ENCODE measurements around the gene NVL.

The NVL gene

DNA sequence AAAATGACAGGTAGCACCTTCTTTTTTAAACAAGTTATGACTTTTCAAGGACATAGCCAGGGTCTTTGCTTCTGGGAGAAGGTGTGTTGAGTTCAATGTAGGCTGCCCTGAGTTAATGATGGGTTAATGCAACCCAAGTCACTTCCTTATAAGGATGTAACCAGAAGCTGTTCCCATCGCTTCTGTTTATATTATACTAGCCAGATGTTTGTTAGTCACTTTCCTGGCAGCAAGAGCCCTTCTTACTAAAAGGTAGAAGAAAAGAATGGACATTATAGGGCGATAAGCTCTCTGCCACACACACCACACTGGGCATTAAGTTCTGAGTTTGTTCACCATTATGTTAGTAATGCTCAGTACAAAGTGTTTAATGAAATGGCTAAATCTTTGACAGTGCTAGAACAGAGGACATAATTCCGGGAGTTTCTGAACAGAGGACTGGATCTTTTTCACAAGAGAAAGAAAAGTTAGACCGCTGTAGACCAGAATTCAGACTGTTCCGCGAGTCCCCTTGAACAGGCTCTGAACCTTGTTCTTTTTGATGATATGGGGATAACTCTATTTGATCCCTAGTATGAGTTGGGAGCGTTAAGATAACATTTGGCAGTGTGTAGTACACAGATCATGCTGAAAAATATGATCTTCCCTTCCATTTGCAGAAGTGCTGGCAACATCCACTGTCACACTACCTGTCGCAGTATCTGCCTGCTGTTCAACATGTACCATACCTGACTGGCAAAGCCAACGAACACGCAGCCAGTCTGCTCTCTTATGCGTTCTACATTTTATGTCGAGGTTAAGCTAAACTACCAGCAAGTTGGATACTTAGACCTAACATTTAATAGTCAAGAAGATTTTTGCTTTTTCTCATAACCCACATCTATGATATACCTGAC lies 105.9 kb downstream of the NVL start:
- TF ChIP-seq, protein P1, sequence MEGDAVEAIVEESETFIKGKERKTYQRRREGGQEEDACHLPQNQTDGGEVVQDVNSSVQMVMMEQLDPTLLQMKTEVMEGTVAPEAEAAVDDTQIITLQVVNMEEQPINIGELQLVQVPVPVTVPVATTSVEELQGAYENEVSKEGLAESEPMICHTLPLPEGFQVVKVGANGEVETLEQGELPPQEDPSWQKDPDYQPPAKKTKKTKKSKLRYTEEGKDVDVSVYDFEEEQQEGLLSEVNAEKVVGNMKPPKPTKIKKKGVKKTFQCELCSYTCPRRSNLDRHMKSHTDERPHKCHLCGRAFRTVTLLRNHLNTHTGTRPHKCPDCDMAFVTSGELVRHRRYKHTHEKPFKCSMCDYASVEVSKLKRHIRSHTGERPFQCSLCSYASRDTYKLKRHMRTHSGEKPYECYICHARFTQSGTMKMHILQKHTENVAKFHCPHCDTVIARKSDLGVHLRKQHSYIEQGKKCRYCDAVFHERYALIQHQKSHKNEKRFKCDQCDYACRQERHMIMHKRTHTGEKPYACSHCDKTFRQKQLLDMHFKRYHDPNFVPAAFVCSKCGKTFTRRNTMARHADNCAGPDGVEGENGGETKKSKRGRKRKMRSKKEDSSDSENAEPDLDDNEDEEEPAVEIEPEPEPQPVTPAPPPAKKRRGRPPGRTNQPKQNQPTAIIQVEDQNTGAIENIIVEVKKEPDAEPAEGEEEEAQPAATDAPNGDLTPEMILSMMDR (IDR thresholded peaks at IDR 0.05; ENCODE audit: borderline replicate concordance, control extremely low read depth, extremely low read depth, insufficient read depth, missing control alignments) = no peak
- in situ Hi-C loops (cut with MboI; ENCODE audit: low sequenced_read_pairs, unreplicated experiment) = no loop called here
- DNase-seq (ENCODE audit: low spot score) = no peak

- no peak for DNase-seq (ENCODE audit: low spot score)
- in situ Hi-C loops (cut with MboI; ENCODE audit: low sequenced_read_pairs, unreplicated experiment) = no loop called here
- TF ChIP-seq, protein P1 (IDR thresholded peaks at IDR 0.05; ENCODE audit: borderline replicate concordance, control extremely low read depth, extremely low read depth, insufficient read depth, missing control alignments) = no peak
Measured at GRCh38 chr1:224219612-224220059, 110.3 kb downstream of the NVL start.

- DNase-seq (ENCODE audit: low spot score) = no peak
- in situ Hi-C loops (cut with MboI; ENCODE audit: low sequenced_read_pairs, unreplicated experiment) = no loop called here
- TF ChIP-seq, protein P1 (IDR thresholded peaks at IDR 0.05; ENCODE audit: borderline replicate concordance, control extremely low read depth, extremely low read depth, insufficient read depth, missing control alignments) = no peak
Measured at GRCh38 chr1:224219011-224219611, 110.9 kb downstream of the NVL start.

GRCh38 chr1:224217655-224218623 lies 112.0 kb downstream of the NVL start:
- no peak for DNase-seq (ENCODE audit: low spot score)
- in situ Hi-C loops (cut with MboI; ENCODE audit: low sequenced_read_pairs, unreplicated experiment) = no loop called here
- TF ChIP-seq, protein P1 (IDR thresholded peaks at IDR 0.05; ENCODE audit: borderline replicate concordance, control extremely low read depth, extremely low read depth, insufficient read depth, missing control alignments) = no peak

DNA sequence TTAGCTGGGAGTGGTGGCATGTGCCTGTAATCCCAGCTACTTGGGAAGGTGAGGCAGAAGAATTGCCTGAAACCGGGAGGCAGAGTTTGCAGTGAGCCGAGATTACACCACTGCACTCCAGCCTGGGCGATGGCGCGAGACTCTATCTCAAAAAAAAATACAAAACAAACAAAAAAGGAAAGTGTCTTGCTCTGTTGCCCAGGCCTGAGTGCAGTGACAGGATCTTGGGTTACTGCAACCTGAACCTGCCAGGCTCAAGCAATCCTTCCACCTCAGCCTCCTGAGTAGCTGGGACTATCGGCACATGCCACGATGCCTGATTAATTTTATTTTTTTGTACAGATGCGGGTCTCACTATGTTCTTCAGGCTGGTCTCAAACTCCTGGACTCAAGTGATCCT lies 113.6 kb downstream of the NVL start:
- in situ Hi-C loops (cut with MboI; ENCODE audit: low sequenced_read_pairs, unreplicated experiment) = no loop called here
- no peak for DNase-seq (ENCODE audit: low spot score)
- TF ChIP-seq, protein P1 (IDR thresholded peaks at IDR 0.05; ENCODE audit: borderline replicate concordance, control extremely low read depth, extremely low read depth, insufficient read depth, missing control alignments) = no peak

Measured in GM13976 (cell line).